Measurements from ENCODE around the gene LIPT1. TPM values are rescaled to one million over a fixed set of nuclear protein-coding genes. Genes with fewer than 3 reads are reported as not detected.
A peak's percentile ranks its signal among the peaks of the same experiment; 100 is the strongest.

The LIPT1 gene
- total RNA-seq, 1 experiment from 2014 or later: 8.7 TPM

- Histone ChIP-seq H3K4me2 (ENCODE audit: low read length) (no peak overlapping the region), H3K9me3 (ENCODE audit: low read length) (no peaks in the 10 kb centered on the region), H3K79me2 (ENCODE audit: low read length) (no peaks in the 10 kb centered on the region), H3K9ac (ENCODE audit: low read length) (no peak overlapping the region), H3F3A (ENCODE audit: low read length, unreplicated experiment) (no peaks in the 10 kb centered on the region), H3K27ac (ENCODE audit: low read length) (no peak overlapping the region), H2AFZ (ENCODE audit: low read length) (no peak overlapping the region), H3K36me3 (ENCODE audit: low read depth, low read length) (peaks cover 29% of the 10 kb centered on the region), H3K27me3 (ENCODE audit: low read length) (no peaks in the 10 kb centered on the region), H3K4me1 (ENCODE audit: insufficient read depth, low read length) (no peaks in the 10 kb centered on the region), H3K4me3 (ENCODE audit: low read length) (no peak overlapping the region), H4K20me1 (ENCODE audit: low read length) (no peaks in the 10 kb centered on the region), H3K9me2 (replicated peaks; ENCODE audit: low read length) (no peaks in the 10 kb centered on the region)
- ATAC-seq (peak; percentile 53), DNase-seq (peak; percentile 28)
- intact Hi-C loops (cut with micrococcal nuclease): no loop called here
- ChIA-PET POLR2A (ENCODE audit: unreplicated experiment) (interaction anchor here (0.6 kb wide), 1 partner anchor 164 kb away, joined by 6 read pairs; no protein-coding TSS in a partner anchor), CTCF (no interaction called here)
- no peak for TF ChIP-seq EZH2 (IDR thresholded peaks at IDR 0.05; ENCODE audit: low read length, unreplicated experiment)
- TF ChIP-seq EZH2phosphoT487 (IDR thresholded peaks at IDR 0.05; ENCODE audit: borderline replicate concordance, low read length): no peak
- no peak; the same call in 1 of the 2 replicates for TF ChIP-seq CTCF (conservative IDR thresholded peaks at IDR 0.05; ENCODE audit: low read depth, low read length)
- no TSS peak for BruUV-seq (replicated peaks)
Observed at GRCh38 chr2:99198103-99198841, 43.5 kb downstream of the LIPT1 start.

GRCh38 chr2:99200076-99200800 lies 45.5 kb downstream of the LIPT1 start:
- Histone ChIP-seq H3K9me3 (ENCODE audit: low read length) (0 out of 2 replicates have a peak, but pooled peaks cover 4% of the 10 kb centered on the region), H3K9me2 (replicated peaks; ENCODE audit: low read length) (no peaks in the 10 kb centered on the region), H3K27me3 (ENCODE audit: low read length) (no peaks in the 10 kb centered on the region), H3K4me2 (ENCODE audit: low read length) (no peak overlapping the region), H3K79me2 (ENCODE audit: low read length) (no peaks in the 10 kb centered on the region), H2AFZ (ENCODE audit: low read length) (no peak overlapping the region), H3K4me3 (ENCODE audit: low read length) (no peak overlapping the region), H3K4me1 (ENCODE audit: insufficient read depth, low read length) (no peaks in the 10 kb centered on the region), H3K9ac (ENCODE audit: low read length) (no peak overlapping the region), H4K20me1 (ENCODE audit: low read length) (no peaks in the 10 kb centered on the region), H3F3A (ENCODE audit: low read length, unreplicated experiment) (no peaks in the 10 kb centered on the region), H3K36me3 (ENCODE audit: low read depth, low read length) (peaks cover 24% of the 10 kb centered on the region), H3K27ac (ENCODE audit: low read length) (no peak overlapping the region)
- BruUV-seq (replicated peaks): no TSS peak
- POLR2A ChIA-PET (ENCODE audit: unreplicated experiment): no interaction called here
- TF ChIP-seq EZH2 (IDR thresholded peaks at IDR 0.05; ENCODE audit: low read length, unreplicated experiment) (no peak), EZH2phosphoT487 (IDR thresholded peaks at IDR 0.05; ENCODE audit: borderline replicate concordance, low read length) (no peak), CTCF (conservative IDR thresholded peaks at IDR 0.05; ENCODE audit: low read depth, low read length) (no peak)
- intact Hi-C loops (cut with micrococcal nuclease): no loop called here
- CTCF ChIA-PET: no interaction called here
- DNase-seq (no peak), ATAC-seq (no peak)

All from PC-3 (cell line).